NCI-H2227 treated with DMSO at 0.1 percent for 48 hours (cell line): Measurements from ENCODE around the gene CLCN2.
"Not testable (repeated sequence)": the region's sequence is repeated elsewhere in the genome, so short reads cannot be mapped to it uniquely, and the experiment has no call there.

Experiments used
- DNase-seq: peaks from one replicate; lab custom pipeline; 2025; lab: John Stamatoyannopoulos, UW

Gene CLCN2

GRCh38 chr3:184345317-184346144 is 15.9 kb downstream of the CLCN2 start:
- peak; percentile 72 for DNase-seq

- no peak for DNase-seq
These were observed 16.7 kb downstream of the CLCN2 start for GRCh38 chr3:184344579-184345316.

- DNase-seq = no peak
These were observed 18.1 kb downstream of the CLCN2 start for GRCh38 chr3:184343200-184343876.

- no peak for DNase-seq
These were observed 19.5 kb downstream of the CLCN2 start for GRCh38 chr3:184341925-184342324.

GRCh38 chr3:184339451-184340135 is 21.8 kb downstream of the CLCN2 start:
- not testable (repeated sequence) for DNase-seq

GRCh38 chr3:184339001-184339400 is 22.4 kb downstream of the CLCN2 start:
- peak; percentile 34 for DNase-seq

- peak; percentile 90 for DNase-seq
These were observed 22.9 kb downstream of the CLCN2 start for GRCh38 chr3:184338511-184338945.

- DNase-seq = no peak
These were observed 23.4 kb downstream of the CLCN2 start for GRCh38 chr3:184337981-184338380.

- no peak for DNase-seq
These were observed 24.0 kb downstream of the CLCN2 start, which contains the start of gene FAM131A for GRCh38 chr3:184337399-184337714. Gene FAM131A, plus strand, starts transcription at chr3:184337600. Its CDS starts 31 bp downstream, at chr3:184337631.

GRCh38 chr3:184336547-184337398 is 24.6 kb downstream of the CLCN2 start:
- DNase-seq = peak; percentile 24

GRCh38 chr3:184335661-184336546 is 25.5 kb downstream of the CLCN2 start:
- DNase-seq = peak; percentile 89

GRCh38 chr3:184335291-184335660 is 26.1 kb downstream of the CLCN2 start:
- DNase-seq = no peak

GRCh38 chr3:184334470-184335158 is 26.8 kb downstream of the CLCN2 start:
- no peak for DNase-seq

- DNase-seq = no peak
These were observed 27.7 kb downstream of the CLCN2 start for GRCh38 chr3:184333700-184334099.

GRCh38 chr3:184333190-184333589 is 28.2 kb downstream of the CLCN2 start:
- no peak for DNase-seq

- DNase-seq = no peak
These were observed 28.9 kb downstream of the CLCN2 start for GRCh38 chr3:184332370-184333090.

GRCh38 chr3:184328516-184328915 is 32.9 kb downstream of the CLCN2 start:
- no peak for DNase-seq

GRCh38 chr3:184327171-184327570 is 34.2 kb downstream of the CLCN2 start:
- no peak for DNase-seq
